Measurements from ENCODE around the gene FAM117B.

Gene FAM117B

GRCh38 chr2:202599911-202600310, 34.9 kb upstream of the FAM117B start:
- H3K27ac ChIP-seq: no peak overlapping the region
- no peaks in the 10 kb centered on the region for H3K27me3 ChIP-seq (replicated peaks)
- in situ Hi-C loops (cut with HindIII; ENCODE audit: low pct_ligation_motif_present, low sequenced_read_pairs): no loop called here
- no peak for DNase-seq
- no peak for TF ChIP-seq CTCF (IDR thresholded peaks at IDR 0.05; ENCODE audit: low read depth, low read length, missing control alignments)
- H3K36me3 ChIP-seq (replicated peaks): no peaks in the 10 kb centered on the region
- H3K4me3 ChIP-seq (ENCODE audit: low read depth, low read length): no peak overlapping the region

- in situ Hi-C loops (cut with HindIII; ENCODE audit: low pct_ligation_motif_present, low sequenced_read_pairs): no loop called here
- no peak overlapping the region for H3K4me3 ChIP-seq (ENCODE audit: low read depth, low read length)
- no peak for TF ChIP-seq CTCF (IDR thresholded peaks at IDR 0.05; ENCODE audit: low read depth, low read length, missing control alignments)
- H3K36me3 ChIP-seq (replicated peaks): no peaks in the 10 kb centered on the region
- H3K27me3 ChIP-seq (replicated peaks): no peaks in the 10 kb centered on the region
- DNase-seq: no peak
- H3K27ac ChIP-seq: no peak overlapping the region
These were observed 30.1 kb upstream of the FAM117B start for GRCh38 chr2:202604699-202605098.

GRCh38 chr2:202605174-202605573, 29.6 kb upstream of the FAM117B start:
- no peak overlapping the region for H3K4me3 ChIP-seq (ENCODE audit: low read depth, low read length)
- H3K36me3 ChIP-seq (replicated peaks): no peaks in the 10 kb centered on the region
- DNase-seq: no peak
- no peak for TF ChIP-seq CTCF (IDR thresholded peaks at IDR 0.05; ENCODE audit: low read depth, low read length, missing control alignments)
- H3K27me3 ChIP-seq (replicated peaks): no peaks in the 10 kb centered on the region
- H3K27ac ChIP-seq: no peak overlapping the region
- in situ Hi-C loops (cut with HindIII; ENCODE audit: low pct_ligation_motif_present, low sequenced_read_pairs): no loop called here

- H3K4me3 ChIP-seq (ENCODE audit: low read depth, low read length): no peak overlapping the region
- no peak for TF ChIP-seq CTCF (IDR thresholded peaks at IDR 0.05; ENCODE audit: low read depth, low read length, missing control alignments)
- DNase-seq: no peak
- no peak overlapping the region for H3K27ac ChIP-seq
- in situ Hi-C loops (cut with HindIII; ENCODE audit: low pct_ligation_motif_present, low sequenced_read_pairs): no loop called here
- H3K27me3 ChIP-seq (replicated peaks): no peaks in the 10 kb centered on the region
- H3K36me3 ChIP-seq (replicated peaks): no peaks in the 10 kb centered on the region
These were observed 26.5 kb upstream of the FAM117B start for GRCh38 chr2:202608142-202608852.

- Histone ChIP-seq H3K27ac (no peak overlapping the region), H3K4me3 (ENCODE audit: low read depth, low read length) (no peak overlapping the region), H3K36me3 (replicated peaks) (no peaks in the 10 kb centered on the region), H3K27me3 (replicated peaks) (no peaks in the 10 kb centered on the region)
- no peak for TF ChIP-seq CTCF (IDR thresholded peaks at IDR 0.05; ENCODE audit: low read depth, low read length, missing control alignments)
- DNase-seq: no peak
- in situ Hi-C loops (cut with HindIII; ENCODE audit: low pct_ligation_motif_present, low sequenced_read_pairs): no loop called here
These were observed 25.2 kb upstream of the FAM117B start for GRCh38 chr2:202609381-202610145.
